Lung (tissue), 12 donors: ENCODE data around the gene LIMA1. TPM values are rescaled to one million over a fixed set of nuclear protein-coding genes. Genes with fewer than 3 reads are reported as not detected.

Experiments
- ATAC-seq: fragments of 200-7000 bp; cut with Tn5 transposase; one replicate; pipeline ENCODE4 v1.9.1; 2020; ENCODE audit warnings: moderate number of reproducible peaks; ENCODE audit not compliant: insufficient read depth, low FRiP score
- DNase-seq, 3 donors: peaks; one replicate each; pipeline ENCODE4 v3.0.0-alpha.2; 2013 to 2017
- H3K27ac ChIP-seq, 2 donors: one replicate each; pipeline ENCODE4 v1.5.1; 2013; ENCODE audit warnings: mild to moderate bottlenecking in 2 of 2, moderate library complexity in 2 of 2, control low read depth in 1 of 2, inconsistent platforms in 1 of 2, low read depth in 1 of 2, low read length in 1 of 2
- H3K27me3 ChIP-seq, 3 donors: one replicate each; pipeline ENCODE4 v1.5.1; 2013; ENCODE audit warnings: low read length in 2 of 3; ENCODE audit not compliant: control insufficient read depth in 3 of 3, insufficient read depth in 3 of 3
- H3K36me3 ChIP-seq, 4 donors: one replicate each; pipeline ENCODE4 v1.5.1; 2013; ENCODE audit warnings: low read length in 4 of 4, mild to moderate bottlenecking in 1 of 4, moderate library complexity in 1 of 4; ENCODE audit not compliant: control insufficient read depth in 4 of 4, insufficient read depth in 4 of 4
- H3K4me1 ChIP-seq, 5 donors: one replicate each; pipeline ENCODE4 v1.5.1; 2013; ENCODE audit warnings: low read length in 5 of 5, mild to moderate bottlenecking in 2 of 5, moderate library complexity in 1 of 5; ENCODE audit not compliant: control insufficient read depth in 5 of 5, insufficient read depth in 5 of 5
- H3K4me3 ChIP-seq: one replicate; pipeline ENCODE4 v1.5.1; 2013; ENCODE audit warnings: mild to moderate bottlenecking, control low read depth, moderate library complexity
- H3K9ac ChIP-seq, 2 donors: one replicate each; pipeline ENCODE4 v1.5.1; 2013; ENCODE audit warnings: low read length in 2 of 2, control low read depth in 1 of 2; ENCODE audit not compliant: insufficient read depth in 1 of 2
- H3K9me3 ChIP-seq, 4 donors: one replicate each; pipeline ENCODE4 v1.5.1; 2013; ENCODE audit warnings: low read length in 3 of 4, mild to moderate bottlenecking in 1 of 4, moderate library complexity in 1 of 4; ENCODE audit not compliant: control insufficient read depth in 4 of 4, insufficient read depth in 3 of 4
- CTCF ChIP-seq: IDR thresholded peaks from 2 replicates; pipeline ENCODE4 v1.5.1; 2012; ENCODE audit warnings: mild to moderate bottlenecking; ENCODE audit errors: control extremely low read depth, extremely low read depth
- WGBS, 2 donors: extraction: QIAGEN DNeasy Blood & Tissue Kit; methylation state at CpG; one replicate each; pipeline ENCODE4 v1.1.7; 2013; 5-methylcytosine and 5-hydroxymethylcytosine counted together
- polyA plus RNA-seq, 2 donors: library from polyadenylated mRNA; stranded (reverse); fragments of 200-250 nt; gene quantifications; one replicate each; pipeline ENCODE4 v1.2.1, GENCODE V29; 2013
- total RNA-seq, 2 donors: library from RNA; depleted of rRNA in 1 of 2; stranded (reverse); fragments of >200 nt in 1 of 2; gene quantifications; one replicate each; pipeline ENCODE4 v1.2.1, GENCODE V29; 2014 to 2021
- donor health status: control.
- donor health status: control.
- donor health status: Bipolar disorder and iron deficiency.
- donor health status: healthy.
- donor health status: DM: yes; HTN: yes; CAD: no.

The LIMA1 gene
- total and polyA plus RNA-seq, 4 donors: 25.0 to 69.7 (median 45.7) TPM

GRCh38 chr12:50200552-50201273 lies 82.6 kb downstream of the LIMA1 start:
- ATAC-seq (no peak), DNase-seq (no peak)
- WGBS, 2 donors: 88 to 97% methylated on average over 2 of the region's 2 CpGs
- no peaks in the 10 kb centered on the region for H3K9me3 ChIP-seq
- no peak overlapping the region for H3K4me3 ChIP-seq
- H3K27me3 ChIP-seq: no peaks in the 10 kb centered on the region
- H3K36me3 ChIP-seq: peaks cover 12 to 37% (median 25%) of the 10 kb centered on the region in 4 donors
- no peaks in the 10 kb centered on the region for H3K4me1 ChIP-seq
- H3K9ac ChIP-seq: no peak overlapping the region
- no peak overlapping the region for H3K27ac ChIP-seq
- TF ChIP-seq CTCF: no peak

GRCh38 chr12:50198829-50199228 lies 84.5 kb downstream of the LIMA1 start:
- H3K9me3 ChIP-seq: no peaks in the 10 kb centered on the region
- 93 to 94% methylated on average over 5 of the region's 5 CpGs for WGBS, 2 donors
- no peak overlapping the region for H3K27ac ChIP-seq
- ATAC-seq (no peak), DNase-seq (no peak)
- H3K4me1 ChIP-seq: no peaks in the 10 kb centered on the region
- H3K27me3 ChIP-seq: no peaks in the 10 kb centered on the region
- TF ChIP-seq CTCF: no peak
- peaks cover 7 to 34% (median 14%) of the 10 kb centered on the region in 4 donors for H3K36me3 ChIP-seq
- H3K4me3 ChIP-seq: no peak overlapping the region
- no peak overlapping the region for H3K9ac ChIP-seq

- H3K9me3 ChIP-seq: no peaks in the 10 kb centered on the region
- TF ChIP-seq CTCF: no peak
- no peak overlapping the region for H3K27ac ChIP-seq
- 66 to 85% methylated on average over 5 of the region's 5 CpGs for WGBS, 2 donors
- peaks cover 8 to 30% (median 13%) of the 10 kb centered on the region in 4 donors for H3K36me3 ChIP-seq
- H3K27me3 ChIP-seq: no peaks in the 10 kb centered on the region
- no peak overlapping the region for H3K4me3 ChIP-seq
- H3K4me1 ChIP-seq: no peaks in the 10 kb centered on the region
- DNase-seq (no peak), ATAC-seq (no peak)
- no peak overlapping the region for H3K9ac ChIP-seq
Observed at GRCh38 chr12:50197297-50197727, 86.0 kb downstream of the LIMA1 start.
